Fibroblast of the aortic adventitia (primary cell): ENCODE data around the gene SLAMF6. TPM values are rescaled to one million over a fixed set of nuclear protein-coding genes. Genes with fewer than 3 reads are reported as not detected.

Experiments
- DNase-seq: peaks from one replicate; pipeline ENCODE4 v3.0.0-alpha.2; 2010; ENCODE audit warnings: low read depth
- H3K4me3 ChIP-seq: 2 replicates; pipeline ENCODE4 v1.5.1; 2011; ENCODE audit warnings: low read depth, mild to moderate bottlenecking, control low read depth, low read length, moderate library complexity
- total RNA-seq: library from RNA; depleted of rRNA; stranded (reverse); fragments of >200 nt; gene quantifications from 2 replicates; pipeline ENCODE4 v1.2.3, GENCODE V29; 2012; ENCODE audit warnings: low replicate concordance
- TF ChIP-seq, protein P1 (sequence below): IDR thresholded peaks from 2 replicates; pipeline ENCODE4 v1.5.1; 2011; ENCODE audit warnings: mild to moderate bottlenecking, low read length, control low read depth, inconsistent platforms; ENCODE audit not compliant: insufficient read depth

Gene SLAMF6
- total RNA-seq, 1 donor = not detected

DNA sequence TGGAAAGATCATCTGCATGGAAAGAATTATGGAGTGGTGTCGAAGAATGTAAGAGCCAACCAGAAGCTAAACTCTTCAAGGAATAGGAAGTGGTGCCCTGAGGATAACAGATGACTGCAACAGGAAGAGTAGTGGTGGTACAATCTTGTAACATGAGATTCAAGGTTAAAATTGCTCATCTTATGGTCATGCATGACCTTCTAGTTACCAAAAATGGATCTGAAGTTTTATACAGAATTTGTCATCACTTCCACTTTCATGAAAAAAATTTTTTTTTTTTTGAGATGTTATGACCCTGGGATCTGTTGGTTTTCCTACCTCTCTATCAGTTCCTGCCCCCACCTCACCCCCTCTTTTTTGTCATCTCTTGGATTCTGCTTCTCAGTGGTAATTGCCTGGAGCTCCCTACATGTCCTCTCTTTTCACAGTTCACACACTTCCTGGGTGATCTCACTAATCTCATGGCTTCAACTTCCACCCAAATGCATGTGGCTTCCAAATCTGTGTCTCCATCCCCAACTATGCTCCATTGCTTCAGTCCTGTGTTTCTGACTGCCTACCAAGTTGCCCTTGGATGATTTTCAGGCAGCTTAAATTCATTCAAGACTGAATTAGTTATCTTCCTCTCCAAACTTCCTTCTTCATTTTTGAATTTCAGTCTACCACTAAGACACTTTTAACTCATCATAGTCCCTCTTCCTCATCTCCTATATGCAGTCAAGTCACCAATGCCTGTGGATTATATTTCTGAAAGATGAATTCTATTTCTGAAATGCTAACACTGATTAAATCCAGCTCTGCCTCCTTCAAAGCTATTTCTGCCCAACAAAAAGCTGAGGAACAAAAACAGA, 48.4 kb downstream of the SLAMF6 start:
- H3K4me3 ChIP-seq = no peak overlapping the region
- DNase-seq = no peak
- TF ChIP-seq, protein P1, sequence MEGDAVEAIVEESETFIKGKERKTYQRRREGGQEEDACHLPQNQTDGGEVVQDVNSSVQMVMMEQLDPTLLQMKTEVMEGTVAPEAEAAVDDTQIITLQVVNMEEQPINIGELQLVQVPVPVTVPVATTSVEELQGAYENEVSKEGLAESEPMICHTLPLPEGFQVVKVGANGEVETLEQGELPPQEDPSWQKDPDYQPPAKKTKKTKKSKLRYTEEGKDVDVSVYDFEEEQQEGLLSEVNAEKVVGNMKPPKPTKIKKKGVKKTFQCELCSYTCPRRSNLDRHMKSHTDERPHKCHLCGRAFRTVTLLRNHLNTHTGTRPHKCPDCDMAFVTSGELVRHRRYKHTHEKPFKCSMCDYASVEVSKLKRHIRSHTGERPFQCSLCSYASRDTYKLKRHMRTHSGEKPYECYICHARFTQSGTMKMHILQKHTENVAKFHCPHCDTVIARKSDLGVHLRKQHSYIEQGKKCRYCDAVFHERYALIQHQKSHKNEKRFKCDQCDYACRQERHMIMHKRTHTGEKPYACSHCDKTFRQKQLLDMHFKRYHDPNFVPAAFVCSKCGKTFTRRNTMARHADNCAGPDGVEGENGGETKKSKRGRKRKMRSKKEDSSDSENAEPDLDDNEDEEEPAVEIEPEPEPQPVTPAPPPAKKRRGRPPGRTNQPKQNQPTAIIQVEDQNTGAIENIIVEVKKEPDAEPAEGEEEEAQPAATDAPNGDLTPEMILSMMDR = no peak

DNA sequence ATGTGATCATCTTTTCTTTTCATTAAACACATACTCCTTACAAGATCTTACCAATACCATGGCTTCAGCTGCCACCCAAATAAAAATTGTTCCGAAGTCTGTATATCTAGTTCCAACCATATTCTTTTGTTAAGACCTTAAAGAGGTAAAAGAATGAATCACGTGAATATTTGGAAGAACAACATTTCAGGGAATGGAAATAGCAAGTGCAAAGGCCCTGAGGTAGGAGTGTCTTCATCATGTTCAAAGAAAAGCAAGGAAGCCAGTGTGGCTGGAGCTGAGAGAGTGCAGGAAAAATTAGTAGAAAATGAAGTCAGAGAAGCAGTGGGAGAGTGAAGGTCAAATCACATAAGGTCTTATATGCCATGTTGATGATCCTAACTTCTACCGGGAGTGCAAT, 50.9 kb downstream of the SLAMF6 start:
- DNase-seq = no peak
- TF ChIP-seq, protein P1 = no peak
- no peak overlapping the region for H3K4me3 ChIP-seq

DNA sequence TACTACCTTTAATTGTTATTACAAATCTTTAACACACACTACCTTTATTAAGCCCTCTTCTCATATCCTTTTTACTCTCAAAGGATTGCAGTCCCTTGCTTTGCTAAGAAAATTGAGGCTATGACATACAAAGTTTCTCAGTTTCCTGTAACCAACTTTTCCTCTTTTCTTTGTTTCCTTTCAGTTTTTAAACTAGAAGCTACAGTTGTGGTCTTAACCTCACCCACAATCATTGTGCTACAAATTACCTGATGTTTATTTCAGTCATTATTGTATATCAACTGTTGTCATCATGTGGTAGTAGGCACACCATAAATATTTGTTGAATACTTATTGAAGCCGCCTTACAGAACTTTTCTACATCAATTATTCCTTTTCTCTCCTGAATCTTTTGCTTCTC, 51.8 kb downstream of the SLAMF6 start:
- H3K4me3 ChIP-seq = no peak overlapping the region
- DNase-seq = no peak
- TF ChIP-seq, protein P1 = no peak

DNA sequence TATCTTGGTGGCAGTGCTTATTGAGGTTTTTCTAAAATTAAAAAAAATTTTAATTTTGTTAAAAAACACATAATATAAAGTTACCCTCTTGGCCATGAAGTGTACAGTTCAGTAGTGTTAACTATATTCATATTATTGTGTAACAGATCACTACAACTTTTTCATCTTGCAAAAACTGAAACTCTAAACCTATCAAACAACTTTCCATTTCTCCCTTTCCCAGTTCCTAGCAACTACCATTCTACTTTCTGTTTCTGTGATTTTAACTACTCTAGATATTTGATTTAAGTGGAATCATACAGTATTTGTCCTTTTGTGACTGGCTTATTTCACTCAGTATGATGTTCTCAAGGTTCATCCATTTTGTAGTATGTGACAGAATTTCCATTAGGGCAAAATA, 55.5 kb downstream of the SLAMF6 start:
- no peak for DNase-seq
- no peak overlapping the region for H3K4me3 ChIP-seq
- TF ChIP-seq, protein P1 = no peak

DNA sequence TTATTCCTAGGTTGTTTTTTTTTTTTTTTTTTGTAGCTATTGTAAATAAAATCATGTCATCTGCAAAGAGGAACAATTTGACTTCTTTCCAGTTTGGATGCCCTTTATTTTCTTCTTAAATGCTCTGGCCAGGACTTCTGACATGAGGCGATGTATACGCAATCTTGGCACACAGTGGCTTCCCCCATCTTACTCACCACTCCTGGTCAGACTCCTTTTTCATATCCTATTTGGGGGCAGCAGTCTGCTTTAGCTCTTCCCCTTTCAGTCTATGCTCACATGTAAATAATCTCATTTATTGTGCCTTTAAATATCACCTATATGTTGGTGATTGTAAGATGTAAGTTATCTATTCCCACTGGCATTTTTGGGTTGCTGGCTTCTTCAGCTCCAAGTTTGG, 56.1 kb downstream of the SLAMF6 start:
- no peak overlapping the region for H3K4me3 ChIP-seq
- TF ChIP-seq, protein P1 = no peak
- no peak for DNase-seq

DNA sequence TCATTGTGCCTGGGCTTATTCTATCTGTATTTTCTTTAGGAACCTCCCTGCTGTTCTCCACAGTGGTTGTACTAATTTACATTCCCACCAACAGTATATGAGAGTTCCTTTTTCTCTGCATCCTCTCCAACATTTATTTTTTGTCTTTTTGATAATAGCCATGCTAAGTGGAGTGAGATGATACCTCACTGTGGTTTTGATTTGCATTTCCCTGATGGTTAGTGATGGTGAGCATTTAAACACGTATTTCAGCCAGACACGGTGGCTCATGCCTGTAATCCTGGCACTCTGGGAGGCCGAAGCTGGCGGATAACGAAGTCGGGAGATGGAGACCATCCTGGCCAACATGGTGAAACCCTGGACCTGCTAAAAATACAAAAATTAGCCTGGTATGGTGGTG, 57.9 kb downstream of the SLAMF6 start:
- H3K4me3 ChIP-seq = no peak overlapping the region
- TF ChIP-seq, protein P1 = no peak
- no peak for DNase-seq
